Natural killer cell treated with Interleukin-12 subunit alpha and Interleukin-12 subunit beta and Interleukin-15 and Interleukin-18, amount 100 ng/mL, for 72 hours (primary cell): Measurements from ENCODE around the gene APBA2. TPM values are rescaled to one million over a fixed set of nuclear protein-coding genes. Genes with fewer than 3 reads are reported as not detected.

Source experiments
- ATAC-seq, 2 donors: fragments of 150-1000 bp; cut with Tn5 transposase in 1 of 2; sonication (Bioruptor Pico), chemical (Tn5 transposase) in 1 of 2; 2 replicates each; pipeline ENCODE4 v1.10.0; 2021
- DNase-seq: peaks from one replicate; pipeline ENCODE4 v3.0.0; 2022; ENCODE audit warnings: low spot score
- H3K27ac Mint-ChIP-seq, 2 donors: 1 replicate in 1 of 2; 2 replicates in 1 of 2; pipeline ENCODE4 v1.8.0; 2022; ENCODE audit warnings: mixed read lengths in 2 of 2, mild to moderate bottlenecking in 1 of 2, moderate library complexity in 1 of 2
- H3K27me3 Mint-ChIP-seq, 2 donors: 1 replicate in 1 of 2; 2 replicates in 1 of 2; pipeline ENCODE4 v1.8.0; 2022; ENCODE audit warnings: mixed read lengths in 2 of 2
- H3K36me3 Mint-ChIP-seq: one replicate; pipeline ENCODE4 v1.8.0; 2022; ENCODE audit warnings: mixed read lengths
- H3K4me1 Mint-ChIP-seq, 2 donors: 1 replicate in 1 of 2; 2 replicates in 1 of 2; pipeline ENCODE4 v1.8.0; 2022; ENCODE audit warnings: low read depth in 2 of 2, mixed read lengths in 2 of 2, mild to moderate bottlenecking in 1 of 2
- H3K4me3 Mint-ChIP-seq: one replicate; pipeline ENCODE4 v1.8.0; 2022; ENCODE audit warnings: mixed read lengths
- H3K9me3 Mint-ChIP-seq: 2 replicates; pipeline ENCODE4 v1.8.0; 2022; ENCODE audit warnings: mixed read lengths
- total RNA-seq, 2 donors: library from RNA; stranded (reverse); gene quantifications; one replicate each; pipeline ENCODE4 v1.2.3, GENCODE V29; 2022

Gene APBA2
- total RNA-seq, 2 donors from 2014 or later = 6.0 to 19.4 TPM

DNA sequence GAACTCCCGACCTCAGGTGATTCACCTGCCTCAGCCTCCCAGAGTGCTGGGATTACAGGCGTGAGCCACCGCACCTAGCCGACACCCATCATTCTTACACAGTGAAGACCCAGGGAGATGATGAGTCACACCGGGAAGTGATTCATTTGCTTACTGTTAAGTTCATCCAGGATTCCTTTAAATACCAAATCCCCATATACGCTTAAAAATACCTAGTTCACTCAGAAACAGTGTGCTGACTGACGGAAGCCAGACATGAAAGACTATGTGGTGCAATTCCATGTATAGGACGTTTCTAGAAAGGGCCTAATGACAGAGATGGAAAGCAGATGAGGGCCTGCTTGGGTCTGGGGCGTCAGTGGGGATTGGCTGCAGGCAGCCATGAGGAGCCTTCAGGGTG is 75.2 kb downstream of the APBA2 start:
- no peak overlapping the region for H3K4me3 Mint-ChIP-seq
- ATAC-seq = no peak
- no peaks in the 10 kb centered on the region for H3K9me3 Mint-ChIP-seq
- H3K27me3 Mint-ChIP-seq = no peaks in the 10 kb centered on the region
- H3K4me1 Mint-ChIP-seq = peaks cover 47 to 49% of the 10 kb centered on the region in 2 donors
- DNase-seq = no peak
- no peaks in the 10 kb centered on the region for H3K36me3 Mint-ChIP-seq
- H3K27ac Mint-ChIP-seq = peak overlapping the region; percentile 32 to 65

DNA sequence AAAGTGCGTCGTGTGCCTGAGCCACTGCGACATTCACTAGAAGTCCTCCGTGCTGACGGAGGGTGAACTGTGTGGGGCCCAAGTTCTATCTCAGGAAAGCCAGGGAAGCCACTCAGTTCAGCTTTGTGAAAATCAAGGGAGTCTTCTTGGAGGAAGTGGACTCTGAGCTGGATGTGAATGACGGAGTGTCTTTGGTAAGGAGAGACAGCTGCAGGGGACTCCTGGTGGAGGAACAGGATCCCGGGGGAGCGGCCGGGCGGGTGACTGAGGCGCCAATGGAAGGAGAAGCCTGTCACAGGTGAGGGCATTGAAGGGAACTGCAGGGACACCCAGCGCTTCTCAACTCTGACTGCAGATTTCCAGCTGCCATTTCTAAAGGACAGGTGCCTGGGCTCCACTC is 75.6 kb downstream of the APBA2 start:
- Mint-ChIP-seq H3K27ac (peak overlapping the region; percentile 32 to 65), H3K27me3 (no peaks in the 10 kb centered on the region), H3K36me3 (no peaks in the 10 kb centered on the region), H3K9me3 (no peaks in the 10 kb centered on the region), H3K4me3 (no peak overlapping the region), H3K4me1 (peaks cover 47 to 48% of the 10 kb centered on the region in 2 donors)
- DNase-seq (no peak), ATAC-seq (no peak)

GRCh38 chr15:28962851-28963710 is 77.3 kb downstream of the APBA2 start:
- peak overlapping the region; percentile 22 to 28 for H3K27ac Mint-ChIP-seq
- H3K36me3 Mint-ChIP-seq = no peaks in the 10 kb centered on the region
- peak in 1 of 2 donors; percentile 52 for ATAC-seq
- no peaks in the 10 kb centered on the region for H3K27me3 Mint-ChIP-seq
- H3K4me1 Mint-ChIP-seq = peaks cover 42 to 44% of the 10 kb centered on the region in 2 donors
- H3K4me3 Mint-ChIP-seq = peak overlapping the region; percentile 6
- no peak for DNase-seq
- H3K9me3 Mint-ChIP-seq = no peaks in the 10 kb centered on the region

DNA sequence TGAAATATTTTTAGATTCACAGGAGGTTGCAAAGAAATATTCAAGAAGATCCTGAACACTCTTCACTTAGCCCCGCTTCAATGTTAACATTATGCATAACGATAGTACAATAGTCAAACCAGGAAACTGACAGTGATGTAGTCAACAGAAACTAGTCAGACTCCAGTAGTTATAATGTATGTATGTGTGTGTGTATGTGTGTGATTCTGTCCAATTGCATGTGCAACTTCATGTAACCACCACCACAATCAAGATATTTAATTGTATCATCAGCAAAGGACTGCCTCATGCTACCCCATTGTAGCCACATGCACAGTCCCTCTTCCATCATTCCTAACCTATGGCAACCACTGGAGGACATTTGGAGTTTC is 77.9 kb downstream of the APBA2 start:
- Mint-ChIP-seq H3K27ac (peak overlapping the region in 1 of 2 donors; percentile 22), H3K9me3 (no peaks in the 10 kb centered on the region), H3K36me3 (no peaks in the 10 kb centered on the region), H3K4me1 (peaks cover 43 to 44% of the 10 kb centered on the region in 2 donors), H3K27me3 (no peaks in the 10 kb centered on the region), H3K4me3 (peak overlapping the region; percentile 6)
- DNase-seq = no peak
- peak; percentile 24 to 94 for ATAC-seq

DNA sequence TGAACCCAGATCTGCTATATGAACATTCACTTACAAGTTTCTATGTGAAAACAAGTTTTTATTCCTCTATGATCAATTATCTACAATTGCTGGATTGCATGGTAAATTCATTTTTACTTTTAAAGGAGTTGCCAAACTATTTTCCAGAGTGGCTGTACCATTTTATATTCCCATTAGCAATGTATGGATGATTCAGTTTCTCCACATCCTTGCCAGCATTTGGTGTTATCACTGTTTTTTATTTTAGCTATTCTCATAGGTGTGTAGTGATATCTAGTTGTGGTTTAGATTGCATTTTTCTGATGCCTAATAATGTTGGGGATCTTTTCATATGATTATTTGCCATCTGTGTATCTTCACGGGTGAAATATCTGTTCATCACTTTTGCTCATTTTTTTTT is 78.3 kb downstream of the APBA2 start:
- ATAC-seq (no peak), DNase-seq (no peak)
- Mint-ChIP-seq H3K36me3 (no peaks in the 10 kb centered on the region), H3K27me3 (no peaks in the 10 kb centered on the region), H3K9me3 (no peaks in the 10 kb centered on the region), H3K4me3 (no peak overlapping the region), H3K4me1 (peaks cover 41 to 44% of the 10 kb centered on the region in 2 donors), H3K27ac (peak overlapping the region in 1 of 2 donors; percentile 22)

DNA sequence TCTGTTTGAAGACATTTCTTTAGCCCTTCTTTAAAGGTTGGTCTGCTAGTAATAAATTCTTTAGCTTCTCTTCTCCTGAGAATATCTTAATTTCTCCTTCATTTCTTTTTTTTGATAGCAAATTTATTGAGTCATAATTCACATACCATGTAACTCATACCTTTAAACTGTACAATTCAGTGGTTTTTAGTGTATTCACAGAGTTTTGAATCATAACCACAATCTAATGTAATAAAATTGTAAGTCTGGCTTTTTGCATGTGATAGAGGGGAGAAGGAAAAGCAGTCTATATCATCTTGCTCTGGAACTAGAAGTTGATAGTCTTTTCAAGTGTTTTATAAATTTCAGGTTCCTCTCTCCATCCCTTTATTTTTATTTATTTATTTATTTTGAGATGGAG is 81.3 kb downstream of the APBA2 start:
- Mint-ChIP-seq H3K27ac (peak overlapping the region in 1 of 2 donors; percentile 6), H3K36me3 (no peaks in the 10 kb centered on the region), H3K4me3 (no peak overlapping the region), H3K9me3 (no peaks in the 10 kb centered on the region), H3K27me3 (no peaks in the 10 kb centered on the region), H3K4me1 (peaks cover 31 to 38% of the 10 kb centered on the region in 2 donors)
- ATAC-seq (no peak), DNase-seq (no peak)

DNA sequence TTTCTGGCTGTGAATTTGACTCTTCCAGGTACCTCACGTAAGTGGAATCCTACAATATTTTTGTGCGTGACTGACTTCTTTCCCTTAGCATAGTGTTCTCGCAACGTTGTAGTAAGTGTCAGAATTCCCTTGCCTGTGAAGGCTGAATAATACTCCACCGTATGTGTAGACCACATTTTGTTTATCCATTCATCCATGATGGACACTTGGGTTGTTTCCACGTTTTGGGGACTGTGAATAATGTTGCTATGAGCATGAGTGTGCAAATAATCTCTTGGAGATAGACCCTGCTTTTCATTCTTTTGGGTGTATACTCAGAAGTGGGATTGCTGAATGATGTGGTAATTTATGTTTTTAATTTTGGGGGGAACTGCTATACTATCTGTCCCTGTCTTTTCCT is 82.2 kb downstream of the APBA2 start:
- Mint-ChIP-seq H3K9me3 (no peaks in the 10 kb centered on the region), H3K4me1 (peaks cover 30 to 35% of the 10 kb centered on the region in 2 donors), H3K36me3 (no peaks in the 10 kb centered on the region), H3K27me3 (no peaks in the 10 kb centered on the region), H3K4me3 (no peak overlapping the region), H3K27ac (peak overlapping the region in 1 of 2 donors; percentile 2)
- ATAC-seq = no peak
- no peak for DNase-seq

DNA sequence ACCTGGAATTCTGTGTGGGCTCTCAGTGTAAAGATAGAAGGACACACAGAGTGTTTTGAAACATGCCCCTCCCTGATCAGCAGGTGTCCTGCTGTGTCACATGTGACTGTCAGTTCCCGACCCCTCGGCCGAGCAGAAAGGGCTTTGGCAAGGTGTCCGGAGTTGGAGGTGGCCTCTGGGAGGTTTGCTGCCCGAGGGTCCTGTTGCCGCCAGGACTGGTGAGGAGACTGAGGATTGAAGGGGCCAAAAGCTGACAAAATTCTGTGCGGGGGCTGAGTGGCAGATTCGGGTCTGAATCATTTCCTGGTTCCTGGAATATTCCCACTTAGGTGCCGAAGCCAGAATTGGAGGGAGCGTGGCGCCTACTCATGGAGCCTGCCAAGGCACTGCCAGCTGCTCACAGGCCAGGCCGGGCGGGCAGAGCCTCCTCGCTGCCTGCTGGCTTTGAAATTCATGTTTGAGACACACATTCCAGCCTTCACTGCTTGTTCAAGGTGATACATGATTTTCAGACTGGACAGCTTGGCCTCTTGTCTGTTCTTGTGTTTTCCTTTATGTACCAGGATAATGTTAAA is 83.8 kb downstream of the APBA2 start:
- Mint-ChIP-seq H3K27ac (peak overlapping the region in 1 of 2 donors; percentile 2), H3K4me1 (peaks cover 31 to 42% of the 10 kb centered on the region in 2 donors), H3K4me3 (no peak overlapping the region), H3K36me3 (no peaks in the 10 kb centered on the region), H3K9me3 (no peaks in the 10 kb centered on the region), H3K27me3 (no peaks in the 10 kb centered on the region)
- ATAC-seq = no peak
- DNase-seq = no peak

- H3K27ac Mint-ChIP-seq = peak overlapping the region; percentile 36 to 68
- no peaks in the 10 kb centered on the region for H3K27me3 Mint-ChIP-seq
- H3K4me1 Mint-ChIP-seq = peaks cover 28 to 32% of the 10 kb centered on the region in 2 donors
- DNase-seq = no peak
- H3K4me3 Mint-ChIP-seq = peak overlapping the region; percentile 46
- peak; percentile 70 to 82 for ATAC-seq
- H3K36me3 Mint-ChIP-seq = no peaks in the 10 kb centered on the region
- H3K9me3 Mint-ChIP-seq = no peaks in the 10 kb centered on the region
These were observed 88.4 kb downstream of the APBA2 start for GRCh38 chr15:28974142-28974541.

- H3K27ac Mint-ChIP-seq = no peak overlapping the region
- ATAC-seq (peak; percentile 68 to 80), DNase-seq (peak; percentile 84)
- H3K4me1 Mint-ChIP-seq = peaks cover 28 to 34% of the 10 kb centered on the region in 2 donors
- H3K9me3 Mint-ChIP-seq = no peaks in the 10 kb centered on the region
- no peaks in the 10 kb centered on the region for H3K36me3 Mint-ChIP-seq
- H3K27me3 Mint-ChIP-seq = no peaks in the 10 kb centered on the region
- no peak overlapping the region for H3K4me3 Mint-ChIP-seq
These were observed 90.0 kb downstream of the APBA2 start for GRCh38 chr15:28975766-28976179.

DNA sequence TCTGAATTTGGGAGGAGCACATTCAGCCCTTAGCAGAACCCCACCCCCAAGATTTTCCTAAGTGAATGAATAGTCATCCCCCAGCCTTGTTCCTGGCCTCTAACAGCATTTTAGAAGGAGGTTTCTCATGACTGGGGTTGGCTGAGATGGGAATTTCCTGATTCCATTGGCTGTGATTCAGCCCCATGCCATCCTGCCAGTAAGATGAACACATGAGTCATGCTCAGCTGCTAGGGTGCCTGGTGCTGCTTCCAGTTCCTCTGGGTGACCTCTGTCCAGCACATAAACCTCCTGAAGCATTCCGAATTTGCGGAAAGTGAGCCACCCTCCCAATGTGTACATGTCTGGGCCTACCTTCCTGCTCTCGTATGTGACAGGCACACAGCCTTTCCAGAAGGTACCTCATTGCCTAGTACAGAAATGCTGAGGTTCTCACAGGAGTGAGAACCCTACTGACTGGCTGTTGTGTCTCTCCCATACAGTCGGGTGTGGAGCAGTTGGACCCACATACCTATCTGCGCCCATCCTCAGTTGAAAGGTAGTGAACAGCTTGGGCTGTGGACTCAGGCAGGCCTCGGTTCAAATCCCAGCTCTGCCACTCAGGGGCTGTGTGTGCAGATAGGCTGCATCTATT is 91.7 kb downstream of the APBA2 start:
- no peaks in the 10 kb centered on the region for H3K36me3 Mint-ChIP-seq
- no peaks in the 10 kb centered on the region for H3K27me3 Mint-ChIP-seq
- no peak overlapping the region for H3K4me3 Mint-ChIP-seq
- DNase-seq = no peak
- H3K4me1 Mint-ChIP-seq = peaks cover 33 to 34% of the 10 kb centered on the region in 2 donors
- no peak for ATAC-seq
- H3K27ac Mint-ChIP-seq = peak overlapping the region in 1 of 2 donors; percentile 47
- no peaks in the 10 kb centered on the region for H3K9me3 Mint-ChIP-seq

- no peaks in the 10 kb centered on the region for H3K9me3 Mint-ChIP-seq
These were observed 92.2 kb downstream of the APBA2 start for GRCh38 chr15:28978011-28978378.

DNA sequence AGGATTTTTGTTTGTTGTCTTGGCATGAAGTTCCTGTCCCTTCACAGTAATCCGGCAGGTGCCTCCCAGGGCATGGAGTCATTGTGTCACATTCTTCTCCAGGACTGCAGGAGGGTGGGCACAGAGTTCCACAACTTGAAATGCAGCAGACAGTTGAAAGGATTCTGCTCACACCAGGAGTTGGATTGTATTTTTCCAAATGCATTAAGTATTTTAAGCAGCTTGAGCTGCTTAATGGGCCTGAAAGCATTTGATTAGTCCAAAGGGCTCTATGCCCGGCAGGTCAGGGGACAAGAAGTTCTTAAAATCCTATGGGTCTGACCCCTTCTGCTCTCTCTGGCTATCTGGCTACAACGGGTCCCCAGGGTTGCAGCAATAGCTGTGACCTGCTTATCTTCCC is 92.9 kb downstream of the APBA2 start:
- ATAC-seq (no peak), DNase-seq (no peak)
- Mint-ChIP-seq H3K36me3 (no peaks in the 10 kb centered on the region), H3K27me3 (no peaks in the 10 kb centered on the region), H3K9me3 (no peaks in the 10 kb centered on the region), H3K4me3 (no peak overlapping the region), H3K27ac (peak overlapping the region in 1 of 2 donors; percentile 47), H3K4me1 (peaks cover 24 to 29% of the 10 kb centered on the region in 2 donors)

More at GRCh38 chr15:28978011-28978378, 92.2 kb downstream of the APBA2 start:
- Mint-ChIP-seq H3K4me1 (peaks cover 31 to 32% of the 10 kb centered on the region in 2 donors), H3K27me3 (no peaks in the 10 kb centered on the region), H3K4me3 (no peak overlapping the region), H3K36me3 (no peaks in the 10 kb centered on the region), H3K27ac (peak overlapping the region in 1 of 2 donors; percentile 47)
- DNase-seq = no peak
- no peak for ATAC-seq
